Lung (tissue), 12 donors: ENCODE data around the gene CD163L1. TPM values are rescaled to one million over a fixed set of nuclear protein-coding genes. Genes with fewer than 3 reads are reported as not detected.

Source experiments
- ATAC-seq: fragments of 200-7000 bp; cut with Tn5 transposase; one replicate; pipeline ENCODE4 v1.9.1; 2020; ENCODE audit warnings: moderate number of reproducible peaks; ENCODE audit not compliant: insufficient read depth, low FRiP score
- DNase-seq, 3 donors: peaks; one replicate each; pipeline ENCODE4 v3.0.0-alpha.2; 2013 to 2017
- H3K27ac ChIP-seq, 2 donors: one replicate each; pipeline ENCODE4 v1.5.1; 2013; ENCODE audit warnings: mild to moderate bottlenecking in 2 of 2, moderate library complexity in 2 of 2, control low read depth in 1 of 2, inconsistent platforms in 1 of 2, low read depth in 1 of 2, low read length in 1 of 2
- H3K27me3 ChIP-seq, 3 donors: one replicate each; pipeline ENCODE4 v1.5.1; 2013; ENCODE audit warnings: low read length in 2 of 3; ENCODE audit not compliant: control insufficient read depth in 3 of 3, insufficient read depth in 3 of 3
- H3K36me3 ChIP-seq, 4 donors: one replicate each; pipeline ENCODE4 v1.5.1; 2013; ENCODE audit warnings: low read length in 4 of 4, mild to moderate bottlenecking in 1 of 4, moderate library complexity in 1 of 4; ENCODE audit not compliant: control insufficient read depth in 4 of 4, insufficient read depth in 4 of 4
- H3K4me1 ChIP-seq, 5 donors: one replicate each; pipeline ENCODE4 v1.5.1; 2013; ENCODE audit warnings: low read length in 5 of 5, mild to moderate bottlenecking in 2 of 5, moderate library complexity in 1 of 5; ENCODE audit not compliant: control insufficient read depth in 5 of 5, insufficient read depth in 5 of 5
- H3K4me3 ChIP-seq: one replicate; pipeline ENCODE4 v1.5.1; 2013; ENCODE audit warnings: mild to moderate bottlenecking, control low read depth, moderate library complexity
- H3K9ac ChIP-seq, 2 donors: one replicate each; pipeline ENCODE4 v1.5.1; 2013; ENCODE audit warnings: low read length in 2 of 2, control low read depth in 1 of 2; ENCODE audit not compliant: insufficient read depth in 1 of 2
- H3K9me3 ChIP-seq, 4 donors: one replicate each; pipeline ENCODE4 v1.5.1; 2013; ENCODE audit warnings: low read length in 3 of 4, mild to moderate bottlenecking in 1 of 4, moderate library complexity in 1 of 4; ENCODE audit not compliant: control insufficient read depth in 4 of 4, insufficient read depth in 3 of 4
- WGBS, 2 donors: extraction: QIAGEN DNeasy Blood & Tissue Kit; methylation state at CpG; one replicate each; pipeline ENCODE4 v1.1.7; 2013; 5-methylcytosine and 5-hydroxymethylcytosine counted together
- polyA plus RNA-seq, 2 donors: library from polyadenylated mRNA; stranded (reverse); fragments of 200-250 nt; gene quantifications; one replicate each; pipeline ENCODE4 v1.2.1, GENCODE V29; 2013
- total RNA-seq, 2 donors: library from RNA; depleted of rRNA in 1 of 2; stranded (reverse); fragments of >200 nt in 1 of 2; gene quantifications; one replicate each; pipeline ENCODE4 v1.2.1, GENCODE V29; 2014 to 2021
- TF ChIP-seq, protein P1 (sequence below): IDR thresholded peaks from 2 replicates; pipeline ENCODE4 v1.5.1; 2012; ENCODE audit warnings: mild to moderate bottlenecking; ENCODE audit errors: control extremely low read depth, extremely low read depth
- donor health status: control.
- donor health status: control.
- donor health status: Bipolar disorder and iron deficiency.
- donor health status: healthy.
- donor health status: DM: yes; HTN: yes; CAD: no.

The CD163L1 gene
- total and polyA plus RNA-seq, 4 donors: 2.1 to 22.0 (median 3.3) TPM

DNA sequence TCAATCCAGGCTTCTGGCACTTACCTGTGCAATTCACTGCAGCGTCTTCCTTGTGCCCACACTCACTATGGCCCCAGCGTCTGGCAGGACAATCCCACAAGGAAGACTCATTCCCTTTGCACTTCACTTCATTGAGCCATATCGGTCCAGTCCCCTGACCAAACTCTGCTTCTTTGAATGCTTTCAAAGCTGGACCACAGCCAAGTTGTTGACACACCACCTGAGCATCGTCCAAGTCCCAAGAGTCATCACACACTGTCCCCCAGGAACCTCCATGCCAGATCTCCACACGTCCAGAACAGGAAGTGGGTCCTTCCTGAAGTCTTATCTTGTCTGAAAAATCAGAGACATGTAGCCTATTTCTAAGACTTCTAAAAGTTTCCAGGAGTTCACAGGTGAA, 39.4 kb upstream of the CD163L1 start:
- Histone ChIP-seq H3K4me1 (no peaks in the 10 kb centered on the region), H3K9ac (no peak overlapping the region), H3K27me3 (no peaks in the 10 kb centered on the region), H3K4me3 (no peak overlapping the region), H3K36me3 (peaks cover 0 to 2% (median 0%) of the 10 kb centered on the region in 4 donors), H3K27ac (no peak overlapping the region), H3K9me3 (no peaks in the 10 kb centered on the region)
- WGBS, 2 donors: 59 to 63% methylated on average over 5 of the region's 5 CpGs
- ATAC-seq (no peak), DNase-seq (no peak)
- TF ChIP-seq, protein P1, sequence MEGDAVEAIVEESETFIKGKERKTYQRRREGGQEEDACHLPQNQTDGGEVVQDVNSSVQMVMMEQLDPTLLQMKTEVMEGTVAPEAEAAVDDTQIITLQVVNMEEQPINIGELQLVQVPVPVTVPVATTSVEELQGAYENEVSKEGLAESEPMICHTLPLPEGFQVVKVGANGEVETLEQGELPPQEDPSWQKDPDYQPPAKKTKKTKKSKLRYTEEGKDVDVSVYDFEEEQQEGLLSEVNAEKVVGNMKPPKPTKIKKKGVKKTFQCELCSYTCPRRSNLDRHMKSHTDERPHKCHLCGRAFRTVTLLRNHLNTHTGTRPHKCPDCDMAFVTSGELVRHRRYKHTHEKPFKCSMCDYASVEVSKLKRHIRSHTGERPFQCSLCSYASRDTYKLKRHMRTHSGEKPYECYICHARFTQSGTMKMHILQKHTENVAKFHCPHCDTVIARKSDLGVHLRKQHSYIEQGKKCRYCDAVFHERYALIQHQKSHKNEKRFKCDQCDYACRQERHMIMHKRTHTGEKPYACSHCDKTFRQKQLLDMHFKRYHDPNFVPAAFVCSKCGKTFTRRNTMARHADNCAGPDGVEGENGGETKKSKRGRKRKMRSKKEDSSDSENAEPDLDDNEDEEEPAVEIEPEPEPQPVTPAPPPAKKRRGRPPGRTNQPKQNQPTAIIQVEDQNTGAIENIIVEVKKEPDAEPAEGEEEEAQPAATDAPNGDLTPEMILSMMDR: no peak

DNA sequence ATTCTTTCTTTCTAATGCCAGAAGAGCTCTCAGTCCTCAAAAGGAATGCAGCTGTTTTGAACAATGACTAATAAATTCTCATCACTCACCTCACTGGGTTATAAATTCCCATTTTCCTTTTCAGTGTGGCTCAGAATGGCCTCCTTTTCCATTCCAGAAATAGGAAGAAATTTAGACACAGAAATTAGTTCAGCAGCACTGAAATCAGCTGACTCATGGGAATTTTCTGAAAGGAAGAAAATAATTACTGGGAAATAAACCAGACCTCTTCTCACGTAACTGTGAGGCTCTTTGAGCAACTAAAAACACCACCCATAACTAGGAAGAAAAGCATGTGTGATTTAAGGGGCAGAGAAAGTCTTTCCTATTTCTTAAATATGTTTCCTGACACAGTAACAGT, 35.8 kb upstream of the CD163L1 start:
- 44 to 50% methylated on average over 1 of the region's 1 CpG for WGBS, 2 donors
- Histone ChIP-seq H3K27me3 (no peaks in the 10 kb centered on the region), H3K9ac (no peak overlapping the region), H3K27ac (no peak overlapping the region), H3K4me1 (no peaks in the 10 kb centered on the region), H3K9me3 (no peaks in the 10 kb centered on the region), H3K36me3 (no peaks in the 10 kb centered on the region), H3K4me3 (no peak overlapping the region)
- TF ChIP-seq, protein P1: no peak
- DNase-seq (no peak), ATAC-seq (no peak)

DNA sequence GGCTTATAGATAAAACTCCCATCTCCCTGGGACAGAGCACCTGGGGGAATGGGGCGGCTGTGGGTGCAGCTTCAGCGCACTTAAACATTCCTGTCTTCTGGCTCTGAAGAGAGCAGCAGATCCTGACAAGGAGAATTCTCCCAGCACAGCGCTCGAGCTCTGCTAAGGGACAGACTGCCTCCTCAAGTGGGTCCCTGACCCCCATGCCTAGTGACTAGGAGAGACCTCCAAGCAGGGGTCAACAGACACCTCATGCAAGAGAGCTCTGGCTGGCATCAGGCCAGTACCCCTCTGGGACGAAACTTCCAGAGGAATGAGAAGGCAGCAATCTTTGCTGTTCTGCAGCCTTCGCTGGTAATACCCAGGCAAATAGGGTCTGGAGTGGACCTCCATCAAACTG, 28.1 kb upstream of the CD163L1 start:
- 85 to 90% methylated on average over 6 of the region's 6 CpGs for WGBS, 2 donors
- Histone ChIP-seq H3K9me3 (peaks cover 0 to 4% (median 0%) of the 10 kb centered on the region in 4 donors), H3K36me3 (no peaks in the 10 kb centered on the region), H3K9ac (no peak overlapping the region), H3K4me3 (no peak overlapping the region), H3K27me3 (no peaks in the 10 kb centered on the region), H3K27ac (no peak overlapping the region), H3K4me1 (no peaks in the 10 kb centered on the region)
- DNase-seq: no peak
- no peak for ATAC-seq
- TF ChIP-seq, protein P1: no peak
